Measurements from ENCODE around the gene PLPP2. TPM values are rescaled to one million over a fixed set of nuclear protein-coding genes. Genes with fewer than 3 reads are reported as not detected.

The PLPP2 gene
- total RNA-seq, 1 experiment from 2014 or later = not detected

- no peaks in the 10 kb centered on the region for H3K79me2 ChIP-seq (ENCODE audit: low read length)
- POLR2A ChIA-PET (ENCODE audit: unreplicated experiment) = no interaction called here
- no peak overlapping the region for H2AFZ ChIP-seq (ENCODE audit: low read length)
- no peaks in the 10 kb centered on the region for H3K9me2 ChIP-seq (replicated peaks; ENCODE audit: low read length)
- H3K4me2 ChIP-seq (ENCODE audit: low read length) = no peak overlapping the region
- H3K27me3 ChIP-seq (ENCODE audit: low read length) = no peaks in the 10 kb centered on the region
- DNase-seq (no peak), ATAC-seq (no peak)
- H3K27ac ChIP-seq (ENCODE audit: low read length) = no peak overlapping the region
- intact Hi-C loops (cut with micrococcal nuclease) = no loop called here
- no peak overlapping the region for H3K4me3 ChIP-seq (ENCODE audit: low read length)
- no peaks in the 10 kb centered on the region for H3F3A ChIP-seq (ENCODE audit: low read length, unreplicated experiment)
- H3K4me1 ChIP-seq (ENCODE audit: insufficient read depth, low read length) = no peaks in the 10 kb centered on the region
- H4K20me1 ChIP-seq (ENCODE audit: low read length) = no peaks in the 10 kb centered on the region
- H3K9ac ChIP-seq (ENCODE audit: low read length) = no peak overlapping the region
- TF ChIP-seq EZH2phosphoT487 (IDR thresholded peaks at IDR 0.05; ENCODE audit: borderline replicate concordance, low read length) (no peak), CTCF (conservative IDR thresholded peaks at IDR 0.05; ENCODE audit: low read depth, low read length) (no peak), EZH2 (IDR thresholded peaks at IDR 0.05; ENCODE audit: low read length, unreplicated experiment) (no peak)
- BruUV-seq (replicated peaks) = no TSS peak
- no peaks in the 10 kb centered on the region for H3K36me3 ChIP-seq (ENCODE audit: low read depth, low read length)
- CTCF ChIA-PET = no interaction called here
- no peaks in the 10 kb centered on the region for H3K9me3 ChIP-seq (ENCODE audit: low read length)
These were observed 20.6 kb upstream of the PLPP2 start for GRCh38 chr19:311813-312261.

GRCh38 chr19:310781-311496 is 19.7 kb upstream of the PLPP2 start:
- H3K4me3 ChIP-seq (ENCODE audit: low read length) = no peak overlapping the region
- H4K20me1 ChIP-seq (ENCODE audit: low read length) = no peaks in the 10 kb centered on the region

More at GRCh38 chr19:310781-311496, 19.7 kb upstream of the PLPP2 start:
- Histone ChIP-seq H3K27ac (ENCODE audit: low read length) (no peak overlapping the region), H3K4me1 (ENCODE audit: insufficient read depth, low read length) (no peaks in the 10 kb centered on the region), H3K9ac (ENCODE audit: low read length) (no peak overlapping the region), H3K79me2 (ENCODE audit: low read length) (no peaks in the 10 kb centered on the region), H2AFZ (ENCODE audit: low read length) (no peak overlapping the region), H3K9me3 (ENCODE audit: low read length) (no peaks in the 10 kb centered on the region), H3K36me3 (ENCODE audit: low read depth, low read length) (no peaks in the 10 kb centered on the region), H3F3A (ENCODE audit: low read length, unreplicated experiment) (no peaks in the 10 kb centered on the region), H3K4me2 (ENCODE audit: low read length) (no peak overlapping the region), H3K9me2 (replicated peaks; ENCODE audit: low read length) (no peaks in the 10 kb centered on the region), H3K27me3 (ENCODE audit: low read length) (no peaks in the 10 kb centered on the region)
- ATAC-seq (no peak), DNase-seq (no peak)
- TF ChIP-seq CTCF (conservative IDR thresholded peaks at IDR 0.05; ENCODE audit: low read depth, low read length) = no peak
- TF ChIP-seq EZH2 (IDR thresholded peaks at IDR 0.05; ENCODE audit: low read length, unreplicated experiment) = no peak
- no peak for TF ChIP-seq EZH2phosphoT487 (IDR thresholded peaks at IDR 0.05; ENCODE audit: borderline replicate concordance, low read length)
- intact Hi-C loops (cut with micrococcal nuclease) = no loop called here
- CTCF ChIA-PET = no interaction called here
- POLR2A ChIA-PET (ENCODE audit: unreplicated experiment) = no interaction called here
- BruUV-seq (replicated peaks) = no TSS peak

Data from PC-3 (cell line).